ENCODE measurements around the gene PIK3R2.
A peak's percentile ranks its signal among the peaks of the same experiment; 100 is the strongest.
"Not testable (repeated sequence)": the region's sequence is repeated elsewhere in the genome, so short reads cannot be mapped to it uniquely, and the experiment has no call there.

The PIK3R2 gene

DNA sequence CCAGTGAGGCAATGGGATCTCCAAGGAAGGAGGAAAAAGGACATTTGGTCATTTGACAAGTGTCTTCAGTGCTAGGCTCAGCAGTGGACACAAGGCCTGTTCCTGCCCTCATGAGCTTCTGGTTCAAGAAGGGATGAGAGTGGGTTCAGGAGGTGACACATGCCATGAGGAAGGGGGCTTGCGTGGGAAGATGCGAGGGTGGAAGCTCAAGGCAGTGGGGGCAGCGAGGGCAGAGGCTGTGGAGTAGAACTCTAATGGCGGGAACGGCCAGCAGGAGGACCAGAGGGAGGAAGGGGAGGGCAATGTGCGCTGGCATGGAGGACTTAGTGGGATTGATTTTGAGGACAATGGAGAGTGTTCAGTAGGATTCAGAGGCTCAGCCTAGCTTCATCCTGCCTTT, 3.3 kb downstream of the PIK3R2 start:
- DNase-seq: no peak

DNA sequence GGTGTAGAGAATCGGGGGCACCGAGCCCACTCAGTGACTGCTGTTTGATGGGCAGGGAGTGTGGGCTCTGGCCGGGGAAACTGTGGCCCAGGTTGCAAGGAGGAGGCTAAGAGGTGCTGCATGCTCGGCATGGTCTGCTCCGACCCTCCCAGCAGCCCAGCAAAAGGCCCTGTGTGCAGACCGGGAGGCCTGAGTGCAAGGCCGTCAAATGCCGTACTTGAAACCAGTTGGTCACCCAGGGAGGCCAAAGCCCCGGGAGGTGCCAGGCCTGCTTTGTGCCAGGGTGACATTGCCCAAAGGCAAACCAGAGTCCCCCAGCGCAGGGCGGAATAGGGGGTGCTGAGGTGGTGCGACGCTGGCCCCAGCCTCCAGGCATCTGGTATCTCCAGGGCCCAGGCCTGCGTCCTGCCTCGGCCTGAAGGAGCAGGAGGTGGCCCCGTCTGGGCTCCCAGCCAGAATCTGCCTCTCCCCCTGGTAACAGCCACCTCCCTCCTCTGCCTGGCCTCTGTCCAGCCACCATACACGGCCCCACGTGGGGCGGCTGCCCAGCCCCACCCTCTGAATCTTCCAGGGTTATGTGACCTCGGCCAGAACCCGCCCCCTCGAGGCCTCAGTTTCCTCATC, 4.0 kb downstream of the PIK3R2 start:
- peak; percentile 72 for DNase-seq

DNA sequence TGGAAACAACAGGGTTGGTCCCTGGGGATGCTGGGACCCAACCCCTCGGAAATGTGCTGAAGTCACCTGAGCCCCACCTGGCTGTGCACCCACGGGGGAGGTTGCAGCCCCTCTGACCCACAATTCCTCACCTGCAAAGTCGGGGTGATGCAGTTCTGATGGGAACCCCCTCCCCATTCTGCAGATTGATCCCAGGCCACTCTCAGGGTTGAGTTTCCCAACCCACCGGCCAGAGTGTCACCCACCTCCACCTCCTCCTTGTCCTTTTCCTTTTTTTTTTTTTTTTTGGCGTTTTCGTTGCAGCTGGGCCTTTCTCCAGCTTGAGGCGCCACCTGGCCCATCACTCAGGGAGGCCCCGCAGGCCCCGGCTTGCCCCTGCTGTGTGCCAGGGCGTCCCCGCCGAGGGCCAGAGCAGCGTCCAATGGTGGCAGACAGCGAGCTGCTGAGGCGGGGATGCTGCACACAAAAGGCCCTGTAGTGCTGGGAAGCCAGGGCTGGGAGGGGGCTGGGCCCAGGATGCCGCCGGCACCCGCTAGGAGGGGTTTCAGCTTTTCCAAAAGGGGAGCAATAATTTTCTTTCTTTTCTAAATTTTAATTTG, 4.6 kb downstream of the PIK3R2 start:
- DNase-seq: peak; percentile 62

DNA sequence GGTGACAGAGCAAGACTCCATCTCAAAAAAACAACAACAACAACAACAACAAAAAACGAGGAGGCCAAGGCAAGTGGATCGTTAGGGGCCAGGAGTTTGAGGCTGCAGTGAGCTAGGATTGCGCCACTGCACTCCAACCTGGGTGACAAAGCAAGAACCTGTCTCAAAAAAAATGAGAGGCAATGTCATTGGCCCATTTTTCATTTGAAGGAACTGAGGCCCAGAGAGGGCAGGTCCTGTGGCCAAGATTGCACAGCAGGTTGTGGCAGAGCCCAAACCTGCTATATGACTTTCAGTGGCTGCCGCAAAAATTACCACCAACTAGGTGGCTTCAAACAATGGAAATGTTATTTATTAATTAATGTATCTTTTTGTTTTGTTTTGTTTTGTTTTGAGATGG, 5.5 kb downstream of the PIK3R2 start:
- DNase-seq: no peak

DNA sequence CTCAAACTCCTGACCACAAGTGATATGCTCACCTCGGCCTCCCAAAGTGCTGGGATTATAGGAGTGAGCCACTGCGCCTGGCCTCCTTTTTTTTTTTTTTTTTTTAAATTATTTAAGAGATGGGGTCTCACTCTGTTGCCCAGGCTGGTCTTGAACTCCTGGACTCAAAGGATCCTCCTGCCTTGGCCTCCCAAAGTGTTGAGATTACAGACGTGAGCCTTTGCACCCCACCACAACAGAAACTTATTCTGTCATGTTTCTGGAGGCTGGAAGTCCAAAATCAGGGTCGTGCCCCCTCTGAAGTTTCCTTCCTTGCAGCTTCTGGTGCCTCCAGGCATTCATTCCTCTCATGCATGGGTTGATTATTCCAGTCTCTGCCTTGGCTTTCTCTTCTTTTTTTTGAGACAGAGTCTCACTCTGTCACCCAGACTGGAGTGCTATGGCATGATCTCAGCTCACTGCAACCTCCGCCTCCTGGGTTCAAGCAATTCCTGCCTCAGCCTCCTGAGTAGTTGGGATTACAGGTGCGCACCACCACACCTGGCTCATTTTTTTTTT, 6.2 kb downstream of the PIK3R2 start:
- not testable (repeated sequence) for DNase-seq

DNA sequence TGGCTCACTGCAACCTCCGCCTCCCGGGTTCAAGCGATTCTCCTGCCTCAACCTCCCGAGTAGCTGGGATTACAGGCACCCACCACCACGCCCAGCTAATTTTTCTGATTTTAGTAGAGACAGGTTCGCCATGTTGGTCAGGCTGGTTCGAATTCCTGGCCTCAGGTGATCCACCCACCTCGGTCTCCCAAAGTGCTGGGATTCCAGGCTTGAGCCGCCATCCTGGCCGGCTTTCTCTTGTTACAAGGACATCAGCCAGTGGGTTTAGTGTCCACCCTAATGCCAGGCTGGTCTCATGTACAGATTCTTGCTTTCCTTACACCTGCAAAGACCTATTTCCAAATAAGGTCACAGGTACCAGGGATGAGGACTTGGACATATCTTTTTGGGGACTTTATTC, 6.8 kb downstream of the PIK3R2 start:
- no peak for DNase-seq

DNA sequence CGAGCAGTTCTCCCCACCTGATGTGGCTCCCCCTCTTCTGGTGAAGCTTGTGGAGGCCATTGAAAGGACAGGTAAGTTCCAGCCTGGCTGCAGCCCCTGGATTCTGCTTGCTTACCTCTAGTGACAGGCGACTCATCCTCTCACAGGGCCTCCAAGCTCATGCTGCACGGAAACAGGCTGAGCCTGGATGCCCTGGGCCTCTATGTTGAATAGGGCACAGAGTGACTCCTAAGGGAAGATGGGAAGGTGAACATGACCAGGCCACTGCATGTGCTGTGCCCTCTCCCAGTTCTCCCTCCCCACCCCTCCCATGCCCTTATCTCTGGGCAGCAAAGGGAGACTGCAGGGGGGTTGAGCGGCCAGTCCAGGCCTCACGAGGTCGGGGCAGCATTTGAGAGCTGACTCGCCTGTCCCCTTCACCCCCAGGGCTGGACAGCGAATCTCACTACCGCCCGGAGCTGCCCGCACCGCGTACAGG, 7.6 kb downstream of the PIK3R2 start:
- DNase-seq: no peak

DNA sequence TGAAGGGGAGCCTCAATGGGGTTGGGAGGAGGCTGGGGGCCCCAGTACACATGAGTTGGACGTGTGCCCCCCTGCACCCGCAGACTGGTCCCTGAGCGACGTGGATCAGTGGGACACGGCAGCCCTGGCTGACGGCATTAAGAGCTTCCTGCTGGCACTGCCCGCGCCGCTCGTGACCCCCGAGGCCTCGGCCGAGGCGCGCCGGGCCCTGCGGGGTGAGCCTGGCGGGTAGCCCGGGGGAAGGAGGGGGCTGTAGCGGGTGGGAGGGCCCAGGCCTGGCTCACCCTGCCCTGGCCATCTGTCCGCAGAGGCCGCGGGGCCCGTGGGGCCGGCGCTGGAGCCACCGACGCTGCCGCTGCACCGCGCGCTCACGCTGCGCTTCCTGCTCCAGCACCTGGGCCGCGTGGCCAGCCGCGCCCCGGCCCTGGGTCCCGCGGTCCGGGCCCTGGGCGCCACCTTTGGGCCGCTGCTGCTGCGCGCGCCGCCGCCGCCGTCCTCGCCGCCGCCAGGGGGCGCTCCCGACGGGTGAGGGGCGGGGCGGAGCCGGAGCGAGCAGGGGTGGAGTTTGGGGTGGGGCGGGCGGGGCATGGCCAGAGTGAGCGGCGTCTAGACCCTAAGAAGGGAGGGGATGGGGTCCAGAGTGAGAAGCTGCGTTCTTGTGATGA, 8.1 kb downstream of the PIK3R2 start:
- no peak for DNase-seq

DNA sequence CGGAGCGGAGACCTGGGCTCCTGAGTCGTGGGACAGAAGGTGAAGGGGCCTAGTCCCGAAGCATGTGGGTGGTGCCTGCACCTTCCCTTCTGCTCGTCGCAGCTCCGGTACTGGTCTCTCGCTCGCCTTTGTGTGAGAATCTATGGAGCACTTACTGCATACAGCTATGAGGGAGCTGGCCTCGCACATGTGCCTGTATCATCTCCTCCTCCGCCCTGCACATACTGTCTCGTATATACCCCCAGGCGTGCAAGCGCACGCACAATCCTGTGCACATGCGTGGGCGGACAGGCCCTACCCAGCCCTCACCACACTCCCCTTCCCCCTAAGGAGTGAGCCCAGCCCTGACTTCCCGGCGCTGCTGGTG, 8.7 kb downstream of the PIK3R2 start:
- no peak for DNase-seq

DNA sequence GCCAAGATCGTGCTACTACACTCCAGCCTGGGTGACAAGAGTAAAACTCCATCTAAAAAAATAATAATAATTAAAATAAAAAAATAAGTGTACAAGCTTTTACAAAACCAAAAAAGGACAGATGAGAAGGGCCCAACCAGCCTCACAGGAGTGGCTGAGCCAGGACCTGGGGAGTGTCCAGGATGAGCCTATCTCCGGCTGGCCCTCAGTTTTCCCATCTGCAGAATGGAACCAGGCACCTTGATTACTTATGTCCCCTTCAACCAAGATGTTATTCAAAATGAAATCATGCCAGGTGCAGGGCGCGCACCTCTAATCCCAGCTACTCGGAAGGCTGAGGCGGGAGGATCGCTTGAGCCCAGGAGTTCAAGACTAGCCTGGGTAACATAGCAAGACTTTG, 11.1 kb downstream of the PIK3R2 start:
- no peak for DNase-seq

DNA sequence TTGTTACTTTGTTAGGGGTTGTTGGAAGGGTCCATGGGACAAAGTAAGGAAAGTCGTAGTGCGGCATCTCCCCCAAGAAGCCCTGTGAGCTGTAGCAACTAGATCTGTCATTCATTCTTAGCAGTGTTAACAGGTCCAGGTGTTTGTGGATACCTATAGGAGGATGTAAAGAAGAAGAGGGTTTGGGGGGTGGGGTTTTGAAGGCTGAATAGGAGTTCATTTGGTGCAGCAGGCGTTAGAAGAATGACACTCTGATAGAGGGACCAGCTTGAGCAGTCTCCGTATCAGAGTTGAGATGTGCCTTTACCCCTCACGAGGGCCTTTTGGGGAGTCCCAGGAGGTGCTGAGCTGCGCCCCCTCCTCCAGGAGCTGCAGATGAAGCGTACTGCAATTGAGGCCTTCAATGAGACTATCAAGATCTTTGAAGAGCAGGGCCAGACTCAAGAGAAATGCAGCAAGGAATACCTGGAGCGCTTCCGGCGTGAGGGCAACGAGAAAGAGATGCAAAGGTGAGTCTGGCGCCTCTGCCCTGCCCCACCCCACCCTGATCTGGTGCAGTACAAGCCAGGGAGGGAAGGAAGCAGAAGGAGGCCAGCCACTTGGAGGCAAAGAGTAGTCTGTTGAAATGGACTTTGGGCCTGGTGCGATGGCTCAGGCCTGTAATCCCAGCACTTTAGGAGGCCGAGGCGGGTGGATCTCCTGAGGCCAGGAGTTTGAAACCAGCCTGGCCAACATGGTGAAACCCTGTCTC, 13.0 kb downstream of the PIK3R2 start:
- no peak for DNase-seq

DNA sequence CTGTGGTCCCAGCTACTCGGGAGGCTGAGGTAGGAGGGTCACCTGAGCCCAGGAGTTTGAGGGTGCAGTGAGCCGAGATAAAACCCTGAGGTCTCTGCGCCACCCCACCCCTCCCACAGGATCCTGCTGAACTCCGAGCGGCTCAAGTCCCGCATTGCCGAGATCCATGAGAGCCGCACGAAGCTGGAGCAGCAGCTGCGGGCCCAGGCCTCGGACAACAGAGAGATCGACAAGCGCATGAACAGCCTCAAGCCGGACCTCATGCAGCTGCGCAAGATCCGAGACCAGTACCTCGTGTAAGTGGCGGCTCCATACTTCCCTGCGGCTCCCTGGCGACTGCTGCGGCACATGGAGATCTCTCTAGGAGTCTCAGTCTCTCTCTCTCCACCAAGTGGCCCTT, 14.0 kb downstream of the PIK3R2 start:
- no peak for DNase-seq

DNA sequence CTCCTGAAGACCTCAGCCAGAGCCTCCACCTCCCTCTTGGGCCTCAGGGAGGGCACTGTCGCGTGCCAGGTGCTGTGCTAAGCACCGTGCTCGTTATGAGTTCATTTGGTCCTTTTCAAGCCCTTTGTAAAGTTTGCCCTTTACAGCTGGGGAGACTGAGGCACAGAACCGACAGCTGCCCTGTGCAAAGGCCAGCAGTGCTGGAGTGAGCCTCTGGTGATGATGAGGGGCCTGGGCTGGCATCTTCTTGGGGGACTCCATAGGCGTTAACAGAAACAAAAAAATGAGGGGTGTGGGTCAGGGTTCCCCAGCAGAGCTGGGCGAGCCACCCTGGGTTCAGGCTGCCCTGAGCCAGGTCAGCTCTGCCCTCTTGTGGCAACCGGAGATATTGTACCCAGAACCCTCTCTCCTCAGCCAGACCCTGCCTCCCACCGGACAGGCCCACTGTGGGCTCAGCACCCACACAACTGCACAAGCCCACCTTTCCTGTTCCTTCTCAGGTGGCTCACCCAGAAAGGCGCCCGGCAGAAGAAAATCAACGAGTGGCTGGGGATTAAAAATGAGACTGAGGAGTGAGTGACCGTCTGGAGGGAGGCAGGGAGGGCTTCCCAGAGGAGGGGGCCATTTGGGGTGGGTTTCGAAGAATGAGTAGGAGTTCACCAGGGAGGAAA, 15.1 kb downstream of the PIK3R2 start:
- DNase-seq: peak; percentile 12

DNA sequence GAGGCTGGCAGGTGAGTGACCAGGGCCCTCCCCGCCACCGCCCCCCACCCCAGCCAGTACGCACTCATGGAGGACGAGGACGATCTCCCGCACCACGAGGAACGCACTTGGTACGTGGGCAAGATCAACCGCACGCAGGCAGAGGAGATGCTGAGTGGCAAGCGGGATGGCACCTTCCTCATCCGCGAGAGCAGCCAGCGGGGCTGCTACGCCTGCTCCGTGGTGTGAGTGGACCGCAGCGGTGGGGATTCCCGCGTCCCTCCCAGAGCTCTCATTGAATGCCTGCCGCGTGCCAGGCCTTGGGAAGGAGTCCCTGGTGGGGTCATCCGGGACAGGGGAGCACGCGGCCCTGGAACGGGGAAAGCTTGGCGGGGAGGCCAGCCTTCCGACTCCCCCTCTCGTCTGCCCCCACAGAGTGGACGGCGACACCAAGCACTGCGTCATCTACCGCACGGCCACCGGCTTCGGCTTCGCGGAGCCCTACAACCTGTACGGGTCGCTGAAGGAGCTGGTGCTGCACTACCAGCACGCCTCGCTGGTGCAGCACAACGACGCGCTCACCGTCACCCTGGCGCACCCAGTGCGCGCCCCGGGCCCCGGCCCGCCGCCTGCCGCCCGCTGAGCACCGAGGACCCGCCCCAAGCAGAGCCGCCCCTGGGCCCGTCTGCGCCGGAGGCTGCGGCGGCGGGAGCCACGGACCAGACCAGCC, 15.9 kb downstream of the PIK3R2 start:
- DNase-seq: no peak

DNA sequence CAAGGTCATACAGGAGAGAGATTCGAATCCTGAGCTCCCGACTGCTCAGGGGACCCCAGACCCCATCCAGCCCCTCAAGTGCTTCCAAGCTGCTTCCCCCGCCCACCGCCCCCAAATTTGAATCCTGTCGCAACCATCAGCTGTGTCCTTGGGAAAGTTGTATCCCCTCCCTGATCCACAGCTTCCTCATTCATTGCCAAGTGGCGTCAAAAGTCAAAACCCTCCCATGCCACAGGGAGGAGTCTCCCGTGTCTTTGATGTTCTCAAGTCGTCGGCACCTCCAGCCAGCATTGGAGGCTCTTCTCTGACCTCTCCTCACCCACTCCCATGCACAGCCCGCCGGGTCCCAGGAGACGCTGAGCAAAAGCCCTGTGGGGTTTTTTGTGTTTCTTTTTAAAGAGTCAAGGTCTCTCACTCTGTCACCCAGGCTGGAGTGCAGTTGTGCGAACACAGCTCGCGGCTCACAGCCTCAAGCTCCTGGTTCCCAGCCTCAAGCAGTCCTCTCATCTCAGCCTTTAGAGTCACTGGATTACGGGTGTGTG, 17.8 kb downstream of the PIK3R2 start:
- DNase-seq: no peak

DNA sequence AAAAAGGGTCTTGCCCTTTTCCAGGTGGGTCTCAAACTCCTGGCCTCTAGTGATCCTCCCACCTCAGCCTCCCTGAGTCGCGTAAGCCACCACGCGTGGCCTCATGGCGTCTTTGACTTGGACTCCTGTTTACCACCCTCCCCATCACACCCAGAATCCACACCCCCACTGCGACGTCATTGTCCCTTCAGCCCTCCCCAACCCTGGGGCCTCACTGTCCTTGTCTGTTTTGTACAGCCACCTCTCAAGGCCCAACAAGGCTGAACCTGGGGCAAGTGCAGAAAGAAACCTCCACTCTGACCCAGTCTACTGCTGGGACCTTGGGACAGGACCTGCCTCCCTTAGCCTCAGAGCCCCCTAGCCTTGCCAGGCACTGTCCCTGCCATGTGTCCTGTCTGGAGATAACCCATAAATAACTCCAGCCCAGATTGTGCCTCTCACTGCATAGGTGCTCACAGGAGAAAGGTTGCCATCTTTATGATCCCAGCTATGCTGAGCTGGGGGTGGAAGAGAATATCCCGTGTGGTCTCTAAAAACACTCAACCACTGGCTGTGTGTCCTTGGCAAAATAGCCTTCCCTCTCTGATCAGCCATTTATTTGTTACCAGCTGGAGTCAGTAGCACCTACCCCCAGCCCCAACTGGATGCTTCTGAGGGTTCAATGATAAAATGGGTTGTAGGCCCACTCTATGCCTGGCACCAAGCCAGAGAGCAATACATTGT, 18.8 kb downstream of the PIK3R2 start:
- no peak for DNase-seq

DNA sequence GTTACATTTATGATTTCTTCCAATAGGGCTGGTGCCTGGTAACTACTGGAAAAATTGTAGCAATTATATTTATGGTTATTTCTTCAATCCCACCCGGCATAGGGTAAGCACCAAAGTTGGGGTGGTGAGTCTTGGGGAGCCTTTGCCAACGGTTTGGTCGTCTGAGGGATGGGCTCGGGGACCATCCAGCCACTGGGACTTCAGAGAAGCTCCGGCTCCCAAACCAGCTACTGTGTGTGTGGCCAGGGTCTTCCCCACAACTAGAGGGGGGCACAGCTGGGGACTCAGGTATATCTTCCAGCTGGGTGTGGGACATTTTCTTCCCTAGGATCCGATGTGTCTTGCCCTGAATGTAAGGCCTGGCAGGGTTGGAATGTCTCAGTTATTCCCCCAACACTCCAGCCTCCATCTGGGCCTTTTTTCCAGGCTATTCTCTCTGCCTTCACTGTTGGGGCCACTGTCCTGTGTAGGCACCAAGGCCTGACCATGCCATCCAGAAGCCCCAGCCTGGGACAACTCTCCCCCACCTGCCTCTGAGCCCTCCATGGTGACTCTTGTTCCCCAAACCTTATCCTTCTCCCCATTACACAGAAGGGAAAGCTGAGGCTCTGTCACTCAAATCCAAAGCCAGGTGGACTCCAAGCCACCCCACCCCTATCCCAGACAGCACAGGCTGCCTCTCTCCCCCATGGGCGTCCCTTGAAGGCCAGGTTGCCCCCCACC, 19.5 kb downstream of the PIK3R2 start:
- no peak for DNase-seq

DNA sequence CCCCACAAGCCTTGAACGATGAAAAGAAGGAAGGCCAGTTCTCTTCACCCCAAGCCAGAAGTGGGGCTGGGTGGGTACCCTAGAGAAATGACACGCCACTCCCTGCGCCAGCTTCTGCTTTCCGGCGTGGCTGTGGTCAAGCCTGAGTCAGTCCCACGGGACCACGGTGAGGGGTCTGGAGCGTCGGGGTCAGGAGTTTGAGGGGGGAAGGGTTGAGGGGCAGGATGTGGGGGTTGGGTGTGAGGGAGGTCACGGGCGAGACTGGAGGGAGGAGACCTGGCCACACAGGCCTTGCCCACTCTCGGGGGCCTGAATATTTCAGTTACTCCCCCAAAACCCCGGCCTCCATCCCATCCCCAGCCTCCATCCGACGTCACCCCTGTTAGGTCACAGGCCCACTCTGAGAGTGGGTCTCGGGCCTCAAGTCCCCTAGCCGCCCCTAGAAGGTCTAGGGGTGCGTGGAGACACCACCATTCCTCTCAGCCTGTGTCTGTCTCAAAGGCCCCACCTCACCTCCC, 20.1 kb downstream of the PIK3R2 start:
- DNase-seq: no peak

DNA sequence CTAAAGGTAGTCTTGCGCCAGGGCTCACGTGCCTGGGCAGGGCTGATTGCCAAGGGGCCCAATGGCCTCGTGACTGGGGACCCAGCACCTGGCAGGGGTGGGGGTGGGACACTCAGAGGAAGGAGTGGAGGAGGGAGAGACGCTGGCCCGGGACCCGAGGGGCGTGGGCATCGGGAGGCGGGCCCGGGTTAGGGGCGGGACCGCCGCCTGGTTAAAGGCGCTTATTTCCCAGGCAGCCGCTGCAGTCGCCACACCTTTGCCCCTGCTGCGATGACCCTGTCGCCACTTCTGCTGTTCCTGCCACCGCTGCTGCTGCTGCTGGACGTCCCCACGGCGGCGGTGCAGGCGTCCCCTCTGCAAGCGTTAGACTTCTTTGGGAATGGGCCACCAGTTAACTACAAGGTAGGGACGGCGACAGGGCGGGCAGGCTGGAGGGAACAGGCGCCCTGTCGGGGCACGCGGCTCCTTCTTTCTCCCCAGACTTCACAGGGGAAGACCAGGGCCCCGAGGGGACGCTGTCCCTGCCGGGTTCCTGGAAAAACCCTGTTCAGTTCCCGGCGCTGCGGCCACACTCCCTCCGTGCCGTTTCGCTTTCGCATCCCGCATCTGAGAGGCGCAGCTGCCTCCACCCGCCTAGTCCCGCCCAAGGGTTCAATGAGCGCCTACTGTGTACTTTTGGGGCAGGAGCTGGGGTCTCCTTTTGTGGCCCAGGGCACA, 20.8 kb downstream of the PIK3R2 start, which contains the start of gene IFI30:
IFI30 (plus strand) TSS at position 242 of the 717 bp plus-strand sequence; CDS start at position 271, 29 bp downstream.
- peak; percentile 79 for DNase-seq
